Measurements from ENCODE around the gene MRPL4.

GRCh38 chr19:10295305-10295846, 43.4 kb downstream of the MRPL4 start:
- TF ChIP-seq, protein P1, sequence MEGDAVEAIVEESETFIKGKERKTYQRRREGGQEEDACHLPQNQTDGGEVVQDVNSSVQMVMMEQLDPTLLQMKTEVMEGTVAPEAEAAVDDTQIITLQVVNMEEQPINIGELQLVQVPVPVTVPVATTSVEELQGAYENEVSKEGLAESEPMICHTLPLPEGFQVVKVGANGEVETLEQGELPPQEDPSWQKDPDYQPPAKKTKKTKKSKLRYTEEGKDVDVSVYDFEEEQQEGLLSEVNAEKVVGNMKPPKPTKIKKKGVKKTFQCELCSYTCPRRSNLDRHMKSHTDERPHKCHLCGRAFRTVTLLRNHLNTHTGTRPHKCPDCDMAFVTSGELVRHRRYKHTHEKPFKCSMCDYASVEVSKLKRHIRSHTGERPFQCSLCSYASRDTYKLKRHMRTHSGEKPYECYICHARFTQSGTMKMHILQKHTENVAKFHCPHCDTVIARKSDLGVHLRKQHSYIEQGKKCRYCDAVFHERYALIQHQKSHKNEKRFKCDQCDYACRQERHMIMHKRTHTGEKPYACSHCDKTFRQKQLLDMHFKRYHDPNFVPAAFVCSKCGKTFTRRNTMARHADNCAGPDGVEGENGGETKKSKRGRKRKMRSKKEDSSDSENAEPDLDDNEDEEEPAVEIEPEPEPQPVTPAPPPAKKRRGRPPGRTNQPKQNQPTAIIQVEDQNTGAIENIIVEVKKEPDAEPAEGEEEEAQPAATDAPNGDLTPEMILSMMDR (IDR thresholded peaks at IDR 0.05): no peak
- no peak for TF ChIP-seq ZFX (IDR thresholded peaks at IDR 0.05; ENCODE audit: borderline replicate concordance)

All from 22Rv1 (cell line).